Neuronal stem cell (in vitro differentiated cells): ENCODE data around the gene SORBS2.

ENCODE experiments used
- DNase-seq: peaks from one replicate; pipeline ENCODE4 v3.0.0-alpha.2; 2013; ENCODE audit warnings: low spot score
- H2AFZ ChIP-seq: one replicate; pipeline ENCODE4 v1.6.1; 2013; ENCODE audit warnings: mild to moderate bottlenecking, low read length, inconsistent platforms
- H2AK5ac ChIP-seq: 2 replicates; pipeline ENCODE4 v1.6.1; 2013; ENCODE audit warnings: low read depth, mild to moderate bottlenecking, inconsistent platforms, low read length, moderate library complexity, mixed read lengths
- H2BK120ac ChIP-seq: 2 replicates; pipeline ENCODE4 v1.6.1; 2013; ENCODE audit warnings: low read depth, mild to moderate bottlenecking, inconsistent platforms, low read length, moderate library complexity, mixed read lengths
- H2BK12ac ChIP-seq: one replicate; pipeline ENCODE4 v1.6.1; 2013; ENCODE audit warnings: low read length, inconsistent platforms
- H2BK15ac ChIP-seq: 2 replicates; pipeline ENCODE4 v1.6.1; 2013; ENCODE audit warnings: mild to moderate bottlenecking, low read length, inconsistent platforms, mixed read lengths
- H2BK5ac ChIP-seq: one replicate; pipeline ENCODE4 v1.6.1; 2013; ENCODE audit warnings: inconsistent platforms, mild to moderate bottlenecking, low read length, moderate library complexity
- H3K14ac ChIP-seq: one replicate; pipeline ENCODE4 v1.6.1; 2013; ENCODE audit warnings: low read length, inconsistent platforms
- H3K18ac ChIP-seq: 2 replicates; pipeline ENCODE4 v1.6.1; 2013; ENCODE audit warnings: low read length, inconsistent platforms
- H3K23ac ChIP-seq: 2 replicates; pipeline ENCODE4 v1.6.1; 2013; ENCODE audit warnings: low read depth, mild to moderate bottlenecking, mixed read lengths, low read length, inconsistent platforms; ENCODE audit not compliant: poor library complexity
- H3K27ac ChIP-seq: replicated peaks from 3 replicates; pipeline ENCODE4 v1.5.1; 2013; ENCODE audit warnings: low read length, inconsistent platforms
- H3K27me3 ChIP-seq, 3 experiments: 2 replicates each; pipeline ENCODE4 v1.6.1; 2013; ENCODE audit warnings: low read length in 3 of 3, mild to moderate bottlenecking in 2 of 3, inconsistent platforms in 1 of 3, low read depth in 1 of 3, mixed read lengths in 1 of 3, moderate library complexity in 1 of 3; ENCODE audit not compliant: control insufficient read depth in 3 of 3, insufficient read depth in 3 of 3
- H3K36me3 ChIP-seq, 2 donors: replicated peaks in 1 of 2; 2 replicates each; pipeline ENCODE4 v1.6.1; 2013; ENCODE audit warnings: low read length in 2 of 2; ENCODE audit not compliant: control insufficient read depth in 2 of 2, insufficient read depth in 2 of 2
- H3K4ac ChIP-seq: 2 replicates; pipeline ENCODE4 v1.6.1; 2013; ENCODE audit warnings: inconsistent platforms, mild to moderate bottlenecking, low read length, moderate library complexity
- H3K4me1 ChIP-seq, 2 donors: 1 replicate in 1 of 2; 2 replicates in 1 of 2; pipeline ENCODE4 v1.6.1; 2013; ENCODE audit warnings: low read length in 2 of 2, low read depth in 1 of 2; ENCODE audit not compliant: control insufficient read depth in 2 of 2, insufficient read depth in 1 of 2
- H3K4me2 ChIP-seq: one replicate; pipeline ENCODE4 v1.6.1; 2013; ENCODE audit warnings: mild to moderate bottlenecking, low read length, inconsistent platforms; ENCODE audit not compliant: insufficient read depth, poor library complexity, severe bottlenecking
- H3K4me3 ChIP-seq, 2 donors: 2 replicates each; pipeline ENCODE4 v1.5.1; 2013; ENCODE audit warnings: low read length in 2 of 2, mild to moderate bottlenecking in 2 of 2, inconsistent platforms in 1 of 2, moderate library complexity in 1 of 2
- H3K79me1 ChIP-seq: one replicate; pipeline ENCODE4 v1.6.1; 2013; ENCODE audit warnings: low read depth, mild to moderate bottlenecking, inconsistent platforms, low read length, moderate library complexity
- H3K9ac ChIP-seq: one replicate; pipeline ENCODE4 v1.6.1; 2013; ENCODE audit warnings: mild to moderate bottlenecking, low read depth, low read length, inconsistent platforms; ENCODE audit not compliant: poor library complexity
- H3K9me3 ChIP-seq, 2 donors: replicated peaks in 1 of 2; 2 replicates each; pipeline versions ENCODE3 to v1.6.1; 2013; ENCODE audit warnings: low read length in 2 of 2, mild to moderate bottlenecking in 2 of 2, inconsistent platforms in 1 of 2, low read depth in 1 of 2, mixed read lengths in 1 of 2, moderate library complexity in 1 of 2; ENCODE audit not compliant: control insufficient read depth in 2 of 2, insufficient read depth in 1 of 2
- H4K8ac ChIP-seq: one replicate; pipeline ENCODE4 v1.6.1; 2013; ENCODE audit warnings: low read depth, mild to moderate bottlenecking, inconsistent platforms, low read length, moderate library complexity
- H4K91ac ChIP-seq: one replicate; pipeline ENCODE4 v1.6.1; 2013; ENCODE audit warnings: low read length, low read depth, mild to moderate bottlenecking, inconsistent platforms; ENCODE audit not compliant: poor library complexity
- WGBS, 2 donors: extraction: QIAGEN DNeasy Blood & Tissue Kit; methylation state at CpG; one replicate each; pipeline ENCODE4 v1.1.7; 2013; ENCODE audit warnings: missing lambda C conversion rate in 2 of 2, mixed read lengths in 1 of 2; ENCODE audit not compliant: insufficient read length in 2 of 2, insufficient replicate concordance in 1 of 2; ENCODE audit errors: extremely low coverage in 2 of 2; 5-methylcytosine and 5-hydroxymethylcytosine counted together

The SORBS2 gene

GRCh38 chr4:185660340-185660739, 151.7 kb downstream of the SORBS2 start:
- no peak overlapping the region for H3K23ac ChIP-seq
- DNase-seq, result no peak
- no CpG with 5 or more reads among the region's 5 CpGs for WGBS, 2 donors

GRCh38 chr4:185657699-185658098, 154.3 kb downstream of the SORBS2 start:
- Histone ChIP-seq H4K91ac (no peak overlapping the region), H3K4ac (no peak overlapping the region), H3K27ac (no peak overlapping the region), H3K36me3 (peaks cover 13 to 68% of the 10 kb centered on the region in 2 donors), H3K79me1 (peaks cover 1% of the 10 kb centered on the region), H2BK12ac (no peak overlapping the region), H3K18ac (no peak overlapping the region), H3K4me2 (no peak overlapping the region), H2AK5ac (no peak overlapping the region), H3K4me3 (no peak overlapping the region), H2AFZ (no peak overlapping the region), H2BK15ac (no peak overlapping the region), H3K4me1 (peaks cover 0 to 9% of the 10 kb centered on the region in 2 donors), H3K14ac (no peak overlapping the region), H3K9me3 (no peaks in the 10 kb centered on the region), H4K8ac (no peak overlapping the region), H3K27me3 (no peaks in the 10 kb centered on the region), H3K23ac (no peak overlapping the region), H2BK5ac (no peak overlapping the region), H3K9ac (no peak overlapping the region), H2BK120ac (no peak overlapping the region)
- WGBS, 2 donors, result no CpG with 5 or more reads among the region's 1 CpG
- no peak for DNase-seq

More at GRCh38 chr4:185660340-185660739, 151.7 kb downstream of the SORBS2 start:
- H3K9ac ChIP-seq, result no peak overlapping the region
- peaks cover 0 to 9% of the 10 kb centered on the region in 2 donors for H3K4me1 ChIP-seq
- no peak overlapping the region for H3K27ac ChIP-seq
- no peak overlapping the region for H2BK120ac ChIP-seq
- H3K27me3 ChIP-seq, result no peaks in the 10 kb centered on the region
- no peak overlapping the region for H3K4ac ChIP-seq
- H3K4me2 ChIP-seq, result no peak overlapping the region
- H4K91ac ChIP-seq, result no peak overlapping the region
- no peak overlapping the region for H2BK5ac ChIP-seq
- no peak overlapping the region for H3K14ac ChIP-seq
- no peak overlapping the region for H2AFZ ChIP-seq
- H3K9me3 ChIP-seq, result no peaks in the 10 kb centered on the region
- H2BK15ac ChIP-seq, result no peak overlapping the region
- no peak overlapping the region for H2AK5ac ChIP-seq
- H2BK12ac ChIP-seq, result no peak overlapping the region
- H3K18ac ChIP-seq, result no peak overlapping the region
- peaks cover 1% of the 10 kb centered on the region for H3K79me1 ChIP-seq
- peaks cover 13 to 69% of the 10 kb centered on the region in 2 donors for H3K36me3 ChIP-seq
- H4K8ac ChIP-seq, result no peak overlapping the region
- H3K4me3 ChIP-seq, result no peak overlapping the region

- Histone ChIP-seq H3K4ac (no peak overlapping the region), H4K8ac (no peak overlapping the region), H3K36me3 (peaks cover 15 to 68% of the 10 kb centered on the region in 2 donors)
These were observed 154.8 kb downstream of the SORBS2 start for GRCh38 chr4:185657183-185657582.

GRCh38 chr4:185656467-185656931, 155.5 kb downstream of the SORBS2 start:
- peaks cover 11 to 63% of the 10 kb centered on the region in 2 donors for H3K36me3 ChIP-seq
- no peak overlapping the region for H3K14ac ChIP-seq
- H3K4me3 ChIP-seq, result no peak overlapping the region
- H2BK12ac ChIP-seq, result no peak overlapping the region
- no peak overlapping the region for H2AFZ ChIP-seq
- H2AK5ac ChIP-seq, result no peak overlapping the region
- no peak overlapping the region for H3K4ac ChIP-seq
- H2BK5ac ChIP-seq, result no peak overlapping the region
- H3K9me3 ChIP-seq, result no peaks in the 10 kb centered on the region
- peak overlapping the region; percentile 20 for H3K18ac ChIP-seq
- peak; percentile 4 for DNase-seq
- no peak overlapping the region for H4K8ac ChIP-seq
- WGBS, 2 donors, result no CpG with 5 or more reads among the region's 6 CpGs
- H3K79me1 ChIP-seq, result peaks cover 2% of the 10 kb centered on the region
- H3K4me1 ChIP-seq, result peaks cover 1 to 13% of the 10 kb centered on the region in 2 donors
- no peak overlapping the region for H3K9ac ChIP-seq
- H4K91ac ChIP-seq, result no peak overlapping the region
- no peak overlapping the region for H2BK15ac ChIP-seq
- H2BK120ac ChIP-seq, result no peak overlapping the region
- no peak overlapping the region for H3K23ac ChIP-seq
- no peaks in the 10 kb centered on the region for H3K27me3 ChIP-seq
- H3K27ac ChIP-seq, result no peak overlapping the region
- H3K4me2 ChIP-seq, result no peak overlapping the region

More at GRCh38 chr4:185657183-185657582, 154.8 kb downstream of the SORBS2 start:
- H3K9me3 ChIP-seq, result no peaks in the 10 kb centered on the region
- no peak overlapping the region for H3K4me3 ChIP-seq
- H2AK5ac ChIP-seq, result no peak overlapping the region
- DNase-seq, result peak; percentile 11
- no peak overlapping the region for H3K27ac ChIP-seq
- peaks cover 0 to 10% of the 10 kb centered on the region in 2 donors for H3K4me1 ChIP-seq
- H2BK120ac ChIP-seq, result no peak overlapping the region
- no peak overlapping the region for H2BK15ac ChIP-seq
- peaks cover 2% of the 10 kb centered on the region for H3K79me1 ChIP-seq
- H3K23ac ChIP-seq, result no peak overlapping the region
- no peaks in the 10 kb centered on the region for H3K27me3 ChIP-seq
- H3K18ac ChIP-seq, result no peak overlapping the region
- H4K91ac ChIP-seq, result no peak overlapping the region
- H3K4me2 ChIP-seq, result no peak overlapping the region
- no peak overlapping the region for H3K9ac ChIP-seq
- no peak overlapping the region for H2BK12ac ChIP-seq
- no peak overlapping the region for H2AFZ ChIP-seq
- H3K14ac ChIP-seq, result no peak overlapping the region
- no CpG with 5 or more reads among the region's 14 CpGs for WGBS, 2 donors
- no peak overlapping the region for H2BK5ac ChIP-seq
